SK-N-SH treated with all-trans-retinoic acid at 6 μM for 48 hours (cell line): ENCODE measurements around the gene MUC22.

Experiments
- ARNTL ChIP-seq: fragments of 450-650 bp; formaldehyde crosslinking; IDR thresholded peaks from 2 replicates; pipeline ENCODE4 v1.5.0; 2020; ENCODE audit warnings: low read depth, mild to moderate bottlenecking, moderate library complexity, borderline replicate concordance
- GLIS3 ChIP-seq: fragments of 250-450 bp; sonication (Bioruptor Pico); IDR thresholded peaks from 2 replicates; pipeline ENCODE4 v1.5.0; 2020; ENCODE audit warnings: mild to moderate bottlenecking, moderate library complexity
- ISL1 ChIP-seq: fragments of 250-450 bp; sonication (Bioruptor Pico); IDR thresholded peaks from 2 replicates; pipeline ENCODE4 v2.1.2; 2022; ENCODE audit warnings: mild to moderate bottlenecking, moderate library complexity
- POU6F1 ChIP-seq: fragments of 250-450 bp; sonication (Bioruptor Pico); IDR thresholded peaks from 2 replicates; pipeline ENCODE4 v1.8.0; 2021; ENCODE audit warnings: low read depth, mild to moderate bottlenecking, moderate library complexity, borderline replicate concordance
- TOX ChIP-seq: fragments of 250-450 bp; sonication (Bioruptor Pico); IDR thresholded peaks from 2 replicates; pipeline ENCODE4 v1.8.0; 2021; ENCODE audit warnings: mild to moderate bottlenecking, moderate library complexity, borderline replicate concordance
- TSHZ2 ChIP-seq: fragments of 250-450 bp; sonication (Bioruptor Pico); IDR thresholded peaks from 2 replicates; pipeline ENCODE4 v1.5.0; 2020; ENCODE audit warnings: mild to moderate bottlenecking, moderate library complexity
- ZFP30 ChIP-seq: fragments of 450-650 bp; formaldehyde crosslinking; IDR thresholded peaks from 2 replicates; pipeline ENCODE4 v1.5.0; 2022; ENCODE audit warnings: mild to moderate bottlenecking, moderate library complexity
- ZNF70 ChIP-seq: fragments of 450-650 bp; formaldehyde crosslinking; IDR thresholded peaks from 2 replicates; pipeline ENCODE4 v1.5.0; 2020; ENCODE audit warnings: mild to moderate bottlenecking, moderate library complexity

- no peak for TF ChIP-seq ZNF70
- no peak for TF ChIP-seq ZFP30 (CRISPR knock-in tag)
- no peak for TF ChIP-seq ISL1 (CRISPR knock-in tag)
- no peak for TF ChIP-seq TSHZ2 (CRISPR knock-in tag)
- TF ChIP-seq GLIS3 = no peak
- no peak for TF ChIP-seq ARNTL (CRISPR knock-in tag)
- no peak for TF ChIP-seq POU6F1 (CRISPR knock-in tag)
- TF ChIP-seq TOX = no peak
Observed at GRCh38 chr6:30963641-30964040, 46.6 kb upstream of the MUC22 start.
